ENCODE measurements around the gene C6orf89. TPM values are rescaled to one million over a fixed set of nuclear protein-coding genes. Genes with fewer than 3 reads are reported as not detected.
A peak's percentile ranks its signal among the peaks of the same experiment; 100 is the strongest.

Gene C6orf89
- total and polyA plus RNA-seq, 2 of the 13 experiments (the other 11 are each of a cell fraction or from before 2014, with no cell fraction given): 22.1 to 32.2 TPM

DNA sequence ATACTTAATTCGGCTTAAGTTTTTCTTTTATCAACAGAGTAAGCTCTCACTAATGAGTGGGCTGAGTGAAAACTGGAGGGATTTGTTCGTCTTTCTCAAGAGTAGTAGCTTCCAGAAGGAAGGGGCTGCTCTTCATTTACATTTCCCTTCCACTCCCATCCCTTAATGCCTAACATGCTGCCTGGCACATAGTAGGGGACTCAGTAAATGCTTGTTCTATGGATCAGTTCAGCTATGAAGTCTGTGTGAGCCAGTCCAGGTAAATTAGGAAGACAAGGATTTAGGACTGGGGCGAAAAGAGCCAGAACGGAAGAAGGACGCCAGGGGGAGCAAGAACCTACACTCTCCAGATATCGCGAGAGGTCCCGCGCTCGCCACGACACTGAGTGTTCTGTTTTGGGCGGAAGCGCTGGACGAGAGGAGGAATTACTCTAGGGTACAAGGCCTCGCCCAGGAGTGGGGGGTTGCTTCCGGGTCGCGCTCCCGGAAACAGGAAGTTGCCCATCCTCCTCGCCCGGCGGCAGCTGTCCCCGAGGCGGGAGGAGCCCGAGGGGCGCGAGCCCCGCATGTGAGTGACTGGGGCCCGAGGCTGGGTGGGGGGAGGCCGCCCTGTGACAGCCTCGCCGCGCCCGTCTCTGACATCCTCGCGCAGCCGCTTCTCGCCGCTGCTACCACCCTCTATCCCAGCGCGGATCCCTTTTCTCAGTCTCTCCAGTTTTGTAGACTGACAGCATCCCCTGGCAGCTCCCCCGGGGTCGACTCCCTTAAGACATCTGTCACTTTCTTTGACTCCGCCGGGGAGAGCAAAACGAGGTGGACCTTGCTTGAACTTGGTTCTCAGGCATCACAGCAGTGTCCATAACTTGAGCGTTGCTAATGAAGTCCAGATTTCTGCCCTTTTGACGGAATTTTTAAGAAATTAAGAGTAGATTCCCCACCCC is at the start of gene C6orf89 (continued):
- TF ChIP-seq, protein P1, sequence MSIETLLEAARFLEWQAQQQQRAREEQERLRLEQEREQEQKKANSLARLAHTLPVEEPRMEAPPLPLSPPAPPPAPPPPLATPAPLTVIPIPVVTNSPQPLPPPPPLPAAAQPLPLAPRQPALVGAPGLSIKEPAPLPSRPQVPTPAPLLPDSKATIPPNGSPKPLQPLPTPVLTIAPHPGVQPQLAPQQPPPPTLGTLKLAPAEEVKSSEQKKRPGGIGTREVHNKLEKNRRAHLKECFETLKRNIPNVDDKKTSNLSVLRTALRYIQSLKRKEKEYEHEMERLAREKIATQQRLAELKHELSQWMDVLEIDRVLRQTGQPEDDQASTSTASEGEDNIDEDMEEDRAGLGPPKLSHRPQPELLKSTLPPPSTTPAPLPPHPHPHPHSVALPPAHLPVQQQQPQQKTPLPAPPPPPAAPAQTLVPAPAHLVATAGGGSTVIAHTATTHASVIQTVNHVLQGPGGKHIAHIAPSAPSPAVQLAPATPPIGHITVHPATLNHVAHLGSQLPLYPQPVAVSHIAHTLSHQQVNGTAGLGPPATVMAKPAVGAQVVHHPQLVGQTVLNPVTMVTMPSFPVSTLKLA (IDR thresholded peaks at IDR 0.05): peak; percentile 69
- TF ChIP-seq GZF1 (CRISPR knock-in tag; IDR thresholded peaks at IDR 0.05) (peak; percentile 84; the same call in 1 of the 2 replicates), ZNF839 (CRISPR knock-in tag; IDR thresholded peaks at IDR 0.05; ENCODE audit: borderline replicate concordance) (peak; percentile 73), ZNF382 (CRISPR knock-in tag; IDR thresholded peaks at IDR 0.05; ENCODE audit: borderline replicate concordance) (no peak), CAMTA2 (CRISPR knock-in tag; IDR thresholded peaks at IDR 0.05; ENCODE audit: borderline replicate concordance) (no peak), ARNT2 (CRISPR knock-in tag; IDR thresholded peaks at IDR 0.05; ENCODE audit: low read depth) (peak; percentile 99), MAFF (IDR thresholded peaks at IDR 0.05; ENCODE audit: low read depth, low read length) (no peak), RFX5 (IDR thresholded peaks at IDR 0.05; ENCODE audit: low read depth, low read length) (no peak), FOXJ3 (CRISPR knock-in tag; IDR thresholded peaks at IDR 0.05; ENCODE audit: borderline replicate concordance) (no peak; the same call in 1 of the 2 replicates), SIN3B (IDR thresholded peaks at IDR 0.05; ENCODE audit: low read length) (peak; percentile 72; the same call in 1 of the 2 replicates), ZNF674 (CRISPR knock-in tag; IDR thresholded peaks at IDR 0.05; ENCODE audit: low read depth) (no peak), ZNF775 (CRISPR knock-in tag; IDR thresholded peaks at IDR 0.05; ENCODE audit: borderline replicate concordance) (no peak), ZNF841 (CRISPR knock-in tag; IDR thresholded peaks at IDR 0.05; ENCODE audit: borderline replicate concordance) (no peak), DR1 (CRISPR knock-in tag; IDR thresholded peaks at IDR 0.05) (peak; percentile 72), ZSCAN12 (CRISPR knock-in tag; IDR thresholded peaks at IDR 0.05) (no peak), ZSCAN29 (CRISPR knock-in tag; conservative IDR thresholded peaks at IDR 0.05) (peak; percentile 82; the same call in 1 of the 2 replicates)
- TF ChIP-seq, protein P2, sequence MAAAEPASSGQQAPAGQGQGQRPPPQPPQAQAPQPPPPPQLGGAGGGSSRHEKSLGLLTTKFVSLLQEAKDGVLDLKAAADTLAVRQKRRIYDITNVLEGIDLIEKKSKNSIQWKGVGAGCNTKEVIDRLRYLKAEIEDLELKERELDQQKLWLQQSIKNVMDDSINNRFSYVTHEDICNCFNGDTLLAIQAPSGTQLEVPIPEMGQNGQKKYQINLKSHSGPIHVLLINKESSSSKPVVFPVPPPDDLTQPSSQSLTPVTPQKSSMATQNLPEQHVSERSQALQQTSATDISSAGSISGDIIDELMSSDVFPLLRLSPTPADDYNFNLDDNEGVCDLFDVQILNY (CRISPR knock-in tag; conservative IDR thresholded peaks at IDR 0.05): peak; percentile 76; the same call in 1 of the 2 replicates
- TF ChIP-seq, protein P3, sequence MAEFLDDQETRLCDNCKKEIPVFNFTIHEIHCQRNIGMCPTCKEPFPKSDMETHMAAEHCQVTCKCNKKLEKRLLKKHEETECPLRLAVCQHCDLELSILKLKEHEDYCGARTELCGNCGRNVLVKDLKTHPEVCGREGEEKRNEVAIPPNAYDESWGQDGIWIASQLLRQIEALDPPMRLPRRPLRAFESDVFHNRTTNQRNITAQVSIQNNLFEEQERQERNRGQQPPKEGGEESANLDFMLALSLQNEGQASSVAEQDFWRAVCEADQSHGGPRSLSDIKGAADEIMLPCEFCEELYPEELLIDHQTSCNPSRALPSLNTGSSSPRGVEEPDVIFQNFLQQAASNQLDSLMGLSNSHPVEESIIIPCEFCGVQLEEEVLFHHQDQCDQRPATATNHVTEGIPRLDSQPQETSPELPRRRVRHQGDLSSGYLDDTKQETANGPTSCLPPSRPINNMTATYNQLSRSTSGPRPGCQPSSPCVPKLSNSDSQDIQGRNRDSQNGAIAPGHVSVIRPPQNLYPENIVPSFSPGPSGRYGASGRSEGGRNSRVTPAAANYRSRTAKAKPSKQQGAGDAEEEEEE (CRISPR knock-in tag; IDR thresholded peaks at IDR 0.05; ENCODE audit: borderline replicate concordance): 0 out of 2 replicates have a peak, but pooled peaks have one; percentile 64
- TF ChIP-seq, protein P4, sequence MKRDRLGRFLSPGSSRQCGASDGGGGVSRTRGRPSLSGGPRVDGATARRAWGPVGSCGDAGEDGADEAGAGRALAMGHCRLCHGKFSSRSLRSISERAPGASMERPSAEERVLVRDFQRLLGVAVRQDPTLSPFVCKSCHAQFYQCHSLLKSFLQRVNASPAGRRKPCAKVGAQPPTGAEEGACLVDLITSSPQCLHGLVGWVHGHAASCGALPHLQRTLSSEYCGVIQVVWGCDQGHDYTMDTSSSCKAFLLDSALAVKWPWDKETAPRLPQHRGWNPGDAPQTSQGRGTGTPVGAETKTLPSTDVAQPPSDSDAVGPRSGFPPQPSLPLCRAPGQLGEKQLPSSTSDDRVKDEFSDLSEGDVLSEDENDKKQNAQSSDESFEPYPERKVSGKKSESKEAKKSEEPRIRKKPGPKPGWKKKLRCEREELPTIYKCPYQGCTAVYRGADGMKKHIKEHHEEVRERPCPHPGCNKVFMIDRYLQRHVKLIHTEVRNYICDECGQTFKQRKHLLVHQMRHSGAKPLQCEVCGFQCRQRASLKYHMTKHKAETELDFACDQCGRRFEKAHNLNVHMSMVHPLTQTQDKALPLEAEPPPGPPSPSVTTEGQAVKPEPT (CRISPR knock-in tag; IDR thresholded peaks at IDR 0.05; ENCODE audit: low read depth): peak; percentile 90; the same call in 1 of the 2 replicates
- TF ChIP-seq, protein P5, sequence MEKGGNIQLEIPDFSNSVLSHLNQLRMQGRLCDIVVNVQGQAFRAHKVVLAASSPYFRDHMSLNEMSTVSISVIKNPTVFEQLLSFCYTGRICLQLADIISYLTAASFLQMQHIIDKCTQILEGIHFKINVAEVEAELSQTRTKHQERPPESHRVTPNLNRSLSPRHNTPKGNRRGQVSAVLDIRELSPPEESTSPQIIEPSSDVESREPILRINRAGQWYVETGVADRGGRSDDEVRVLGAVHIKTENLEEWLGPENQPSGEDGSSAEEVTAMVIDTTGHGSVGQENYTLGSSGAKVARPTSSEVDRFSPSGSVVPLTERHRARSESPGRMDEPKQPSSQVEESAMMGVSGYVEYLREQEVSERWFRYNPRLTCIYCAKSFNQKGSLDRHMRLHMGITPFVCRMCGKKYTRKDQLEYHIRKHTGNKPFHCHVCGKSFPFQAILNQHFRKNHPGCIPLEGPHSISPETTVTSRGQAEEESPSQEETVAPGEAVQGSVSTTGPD (CRISPR knock-in tag; IDR thresholded peaks at IDR 0.05): no peak

All from HepG2 (cell line).